ENCODE data around the gene LAMA1. TPM values are rescaled to one million over a fixed set of nuclear protein-coding genes. Genes with fewer than 3 reads are reported as not detected.

LAMA1 gene
- total and polyA plus RNA-seq, 2 of the 8 experiments (the other 6 are each of a cell fraction or from before 2014, with no cell fraction given): 30.4 to 48.7 TPM

- TF ChIP-seq KDM4A (IDR thresholded peaks at IDR 0.05; ENCODE audit: low read depth, low read length, severe bottlenecking) (no peak), SRF (IDR thresholded peaks at IDR 0.05; ENCODE audit: low read depth, low read length) (no peak), HDAC6 (IDR thresholded peaks at IDR 0.05; ENCODE audit: low read depth, low read length) (no peak), HDAC2 (IDR thresholded peaks at IDR 0.05; ENCODE audit: borderline replicate concordance in 1 of 2, low read depth in 2 of 2, low read length in 2 of 2) (no peak), ASH2L (IDR thresholded peaks at IDR 0.05; ENCODE audit: low read length) (no peak)
Observed at GRCh38 chr18:7072593-7072992, 45.0 kb downstream of the LAMA1 start (continued).

All from H1 (cell line).